Measurements from ENCODE around the gene DLX2. TPM values are rescaled to one million over a fixed set of nuclear protein-coding genes. Genes with fewer than 3 reads are reported as not detected.
"Not testable (repeated sequence)": the region's sequence is repeated elsewhere in the genome, so short reads cannot be mapped to it uniquely, and the experiment has no call there.

The DLX2 gene
- total RNA-seq, 6 donors from 2014 or later = not detected

DNA sequence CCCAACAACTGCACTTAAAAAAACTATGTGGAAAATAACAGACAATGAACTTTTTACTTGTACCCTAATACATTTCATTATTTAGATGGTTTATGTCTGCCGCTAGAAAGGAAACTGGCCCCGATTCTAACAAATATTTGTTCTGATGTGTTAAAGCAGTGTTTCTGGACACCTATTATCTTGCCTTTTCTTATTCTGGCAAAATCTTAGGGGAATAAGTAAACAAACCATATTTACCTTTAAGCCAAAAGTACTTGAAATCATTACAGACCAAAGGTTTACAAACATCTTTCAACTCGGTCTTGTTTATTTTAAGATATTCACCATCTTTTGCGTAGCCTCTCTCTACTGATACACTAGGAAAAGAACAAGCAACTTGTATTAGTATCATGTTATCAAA is 29.2 kb downstream of the DLX2 start:
- Histone ChIP-seq H3K4me1 (no peaks in the 10 kb centered on the region), H3K9me3 (no peaks in the 10 kb centered on the region), H3K4me3 (no peak overlapping the region), H3K27ac (no peak overlapping the region), H3K36me3 (no peaks in the 10 kb centered on the region), H3K27me3 (no peaks in the 10 kb centered on the region)
- DNase-seq (no peak), ATAC-seq (ENCODE audit: low FRiP score in 2 of 2) (no peak)
- TF ChIP-seq, protein P1, sequence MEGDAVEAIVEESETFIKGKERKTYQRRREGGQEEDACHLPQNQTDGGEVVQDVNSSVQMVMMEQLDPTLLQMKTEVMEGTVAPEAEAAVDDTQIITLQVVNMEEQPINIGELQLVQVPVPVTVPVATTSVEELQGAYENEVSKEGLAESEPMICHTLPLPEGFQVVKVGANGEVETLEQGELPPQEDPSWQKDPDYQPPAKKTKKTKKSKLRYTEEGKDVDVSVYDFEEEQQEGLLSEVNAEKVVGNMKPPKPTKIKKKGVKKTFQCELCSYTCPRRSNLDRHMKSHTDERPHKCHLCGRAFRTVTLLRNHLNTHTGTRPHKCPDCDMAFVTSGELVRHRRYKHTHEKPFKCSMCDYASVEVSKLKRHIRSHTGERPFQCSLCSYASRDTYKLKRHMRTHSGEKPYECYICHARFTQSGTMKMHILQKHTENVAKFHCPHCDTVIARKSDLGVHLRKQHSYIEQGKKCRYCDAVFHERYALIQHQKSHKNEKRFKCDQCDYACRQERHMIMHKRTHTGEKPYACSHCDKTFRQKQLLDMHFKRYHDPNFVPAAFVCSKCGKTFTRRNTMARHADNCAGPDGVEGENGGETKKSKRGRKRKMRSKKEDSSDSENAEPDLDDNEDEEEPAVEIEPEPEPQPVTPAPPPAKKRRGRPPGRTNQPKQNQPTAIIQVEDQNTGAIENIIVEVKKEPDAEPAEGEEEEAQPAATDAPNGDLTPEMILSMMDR (IDR thresholded peaks at IDR 0.05) = no peak
- TF ChIP-seq POLR2A (IDR thresholded peaks at IDR 0.05) (no peak), POLR2AphosphoS5 (IDR thresholded peaks at IDR 0.05) (no peak), EP300 (IDR thresholded peaks at IDR 0.05) (no peak)
- WGBS, 2 donors = 94 to 97% methylated on average over 4 of the region's 4 CpGs

DNA sequence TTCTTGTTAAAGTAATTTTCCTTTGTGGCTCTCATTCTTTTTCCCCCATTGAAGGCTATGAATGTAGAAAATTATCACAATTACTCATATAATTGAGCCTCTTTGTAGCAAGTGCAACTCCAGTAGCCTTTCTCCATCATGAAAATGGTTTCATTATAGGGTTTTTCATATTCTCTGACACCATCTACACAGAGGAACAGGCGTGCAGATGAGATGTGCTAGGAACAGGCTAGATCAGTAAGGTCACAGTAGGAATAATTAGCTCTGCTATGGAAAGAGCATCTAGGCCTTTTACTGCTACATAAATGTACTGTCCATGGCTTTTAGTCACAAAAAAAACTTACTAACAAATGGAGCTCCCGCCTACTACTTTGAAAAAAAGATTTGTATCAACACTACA is 30.0 kb downstream of the DLX2 start:
- H3K27me3 ChIP-seq = no peaks in the 10 kb centered on the region
- TF ChIP-seq POLR2A (IDR thresholded peaks at IDR 0.05) (no peak), POLR2AphosphoS5 (IDR thresholded peaks at IDR 0.05) (no peak), EP300 (IDR thresholded peaks at IDR 0.05) (no peak)
- TF ChIP-seq, protein P1 (IDR thresholded peaks at IDR 0.05) = no peak
- H3K4me1 ChIP-seq = no peaks in the 10 kb centered on the region
- no peak for DNase-seq
- no peak for ATAC-seq (ENCODE audit: low FRiP score in 2 of 2)
- no peaks in the 10 kb centered on the region for H3K36me3 ChIP-seq
- H3K9me3 ChIP-seq = no peaks in the 10 kb centered on the region
- no peak overlapping the region for H3K4me3 ChIP-seq
- WGBS, 2 donors = 100% methylated on average over 2 of the region's 2 CpGs
- H3K27ac ChIP-seq = no peak overlapping the region

DNA sequence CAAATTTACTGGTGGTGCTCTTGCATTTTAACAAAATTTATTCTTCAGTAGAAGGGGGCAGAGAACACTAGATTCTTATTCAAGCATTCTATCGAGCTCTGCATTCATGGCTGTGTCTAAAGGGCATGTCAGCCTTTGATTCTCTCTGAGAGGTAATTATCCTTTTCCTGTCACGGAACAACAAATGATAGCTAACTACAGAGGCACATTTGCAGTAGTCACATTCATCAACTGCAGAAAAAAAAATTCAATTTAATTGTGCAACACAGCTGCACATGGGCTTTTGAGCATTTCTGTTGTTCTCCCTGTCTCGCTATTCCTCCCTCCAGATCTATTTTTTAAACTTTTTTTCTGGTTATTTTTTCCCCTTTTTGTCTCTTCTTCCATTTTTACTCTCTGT is 30.4 kb downstream of the DLX2 start:
- H3K4me1 ChIP-seq = no peaks in the 10 kb centered on the region
- H3K27ac ChIP-seq = no peak overlapping the region
- 86 to 91% methylated on average over 3 of the region's 3 CpGs for WGBS, 2 donors
- no peaks in the 10 kb centered on the region for H3K9me3 ChIP-seq
- ATAC-seq (ENCODE audit: low FRiP score in 2 of 2) (no peak), DNase-seq (no peak)
- no peak for TF ChIP-seq EP300 (IDR thresholded peaks at IDR 0.05)
- TF ChIP-seq, protein P1 (IDR thresholded peaks at IDR 0.05) = no peak
- no peak for TF ChIP-seq POLR2AphosphoS5 (IDR thresholded peaks at IDR 0.05)
- TF ChIP-seq POLR2A (IDR thresholded peaks at IDR 0.05) = no peak
- H3K4me3 ChIP-seq = no peak overlapping the region
- H3K27me3 ChIP-seq = no peaks in the 10 kb centered on the region
- no peaks in the 10 kb centered on the region for H3K36me3 ChIP-seq

DNA sequence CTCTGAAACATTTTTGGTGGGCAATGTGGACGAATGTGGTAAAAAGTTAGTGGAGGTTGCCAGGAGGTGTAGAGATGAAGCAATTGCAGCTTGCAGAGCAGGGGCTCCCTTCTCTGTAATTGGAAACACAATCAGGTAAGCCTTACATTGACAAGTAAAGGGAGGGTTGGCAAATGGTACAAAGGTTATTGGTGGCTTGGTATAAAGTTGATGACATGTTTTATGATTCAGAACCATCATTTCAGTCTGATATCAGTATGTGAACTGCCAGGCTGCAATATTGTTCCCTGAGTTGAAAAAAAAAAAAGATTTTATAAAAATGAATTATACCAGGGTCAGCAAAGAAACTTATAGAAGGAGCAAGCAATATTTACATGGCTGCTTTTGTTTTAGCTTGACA is 31.8 kb downstream of the DLX2 start:
- no peaks in the 10 kb centered on the region for H3K36me3 ChIP-seq
- no peaks in the 10 kb centered on the region for H3K27me3 ChIP-seq
- WGBS, 2 donors = 81 to 92% methylated on average over 1 of the region's 1 CpG
- ATAC-seq (ENCODE audit: low FRiP score in 2 of 2) = no peak
- H3K4me1 ChIP-seq = no peaks in the 10 kb centered on the region
- TF ChIP-seq, protein P1 (IDR thresholded peaks at IDR 0.05) = no peak
- TF ChIP-seq EP300 (IDR thresholded peaks at IDR 0.05) (no peak), POLR2A (IDR thresholded peaks at IDR 0.05) (no peak), POLR2AphosphoS5 (IDR thresholded peaks at IDR 0.05) (no peak)
- no peaks in the 10 kb centered on the region for H3K9me3 ChIP-seq
- no peak for DNase-seq
- no peak overlapping the region for H3K27ac ChIP-seq
- H3K4me3 ChIP-seq = no peak overlapping the region

DNA sequence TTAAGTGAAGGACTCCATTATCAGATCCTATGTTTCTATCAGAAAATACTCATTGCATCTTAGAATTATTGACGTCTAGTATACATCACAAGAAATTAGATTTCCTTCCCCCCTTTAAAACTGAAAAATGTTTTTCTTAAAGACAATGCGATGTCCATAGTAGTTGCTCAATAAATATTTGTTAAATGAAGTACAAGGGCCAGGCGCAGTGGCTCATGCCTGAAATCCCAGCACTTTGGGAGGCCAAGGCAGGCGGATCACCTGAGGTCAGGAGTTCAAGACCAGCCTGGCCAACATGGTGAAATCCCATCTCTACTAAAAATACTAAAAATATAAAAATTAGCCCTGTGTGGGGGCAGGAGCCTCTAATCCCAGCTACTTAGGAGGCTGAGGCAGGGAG is 34.8 kb downstream of the DLX2 start:
- not testable (repeated sequence) for DNase-seq; H3K9me3 ChIP-seq; H3K27ac ChIP-seq; H3K27me3 ChIP-seq; H3K4me1 ChIP-seq; ATAC-seq (ENCODE audit: low FRiP score in 2 of 2); H3K4me3 ChIP-seq; H3K36me3 ChIP-seq
- 93 to 94% methylated on average over 4 of the region's 4 CpGs for WGBS, 2 donors

Measured in upper lobe of left lung (tissue), 6 donors.